Breast epithelium (tissue), 4 donors: ENCODE data around the gene MRPL54. TPM values are rescaled to one million over a fixed set of nuclear protein-coding genes. Genes with fewer than 3 reads are reported as not detected.

ENCODE experiments used
- DNase-seq, 2 donors: peaks; one replicate each; pipeline ENCODE4 v3.0.0-alpha.2; 2019; ENCODE audit warnings: low spot score in 2 of 2
- H3K27ac ChIP-seq, 2 donors: fragments of 200-600 bp; sonication (generic) in 1 of 2; one replicate each; pipeline ENCODE4 v1.5.1; 2016 to 2019; ENCODE audit warnings: mild to moderate bottlenecking in 1 of 2
- H3K27me3 ChIP-seq, 2 donors: fragments of 200-600 bp; sonication (generic) in 1 of 2; one replicate each; pipeline versions ENCODE4 v1.5.1 to v1.6.0; 2017 to 2019; ENCODE audit warnings: control low read depth in 1 of 2, mild to moderate bottlenecking in 1 of 2
- H3K36me3 ChIP-seq: fragments of 200-600 bp; one replicate; pipeline ENCODE4 v1.5.1; 2019
- H3K4me1 ChIP-seq, 2 donors: fragments of 200-600 bp; sonication (generic); one replicate each; pipeline ENCODE4 v1.5.1; 2016 to 2019; ENCODE audit warnings: control low read depth in 1 of 2
- H3K4me3 ChIP-seq, 3 donors: fragments of 200-600 bp; sonication (generic); 1 replicate in 2 of 3; 2 replicates in 1 of 3; pipeline ENCODE4 v1.5.1; 2016 to 2019; ENCODE audit warnings: mild to moderate bottlenecking in 3 of 3, moderate library complexity in 2 of 3
- H3K9me3 ChIP-seq, 2 donors: fragments of 200-600 bp; sonication (generic) in 1 of 2; one replicate each; pipeline ENCODE4 v1.5.1; 2016 to 2019; ENCODE audit warnings: control low read depth in 1 of 2
- POLR2A ChIP-seq: fragments of 450-650 bp; IDR thresholded peaks from one replicate; pipeline ENCODE4 v1.6.1; 2016; ENCODE audit warnings: antibody characterized with exemption, mild to moderate bottlenecking, moderate library complexity
- POLR2AphosphoS5 ChIP-seq, 3 donors: sonication (generic); formaldehyde crosslinking; IDR thresholded peaks; one replicate each; pipeline ENCODE4 v1.6.1; 2017; ENCODE audit warnings: antibody characterized with exemption in 3 of 3
- intact Hi-C: fragments of 100-400 bp; cut with DNase I; formaldehyde crosslinking; loops from one replicate; pipeline ENCODE4 v1.15.1; 2023; ENCODE audit warnings: low total_unique reads
- total RNA-seq, 3 donors: library from RNA; depleted of rRNA; stranded (reverse); fragments of >200 nt; gene quantifications; one replicate each; pipeline ENCODE4 v1.1.0, GENCODE V29; 2016
- TF ChIP-seq, protein P1 (sequence below), 3 donors: fragments of 450-650 bp; IDR thresholded peaks; one replicate each; pipeline ENCODE4 v1.5.1; 2016 to 2017; ENCODE audit warnings: antibody characterized with exemption in 3 of 3, mild to moderate bottlenecking in 3 of 3, moderate library complexity in 3 of 3

MRPL54 gene
- total RNA-seq, 3 donors from 2014 or later: 69.9 to 81.5 (median 73.4) TPM

DNA sequence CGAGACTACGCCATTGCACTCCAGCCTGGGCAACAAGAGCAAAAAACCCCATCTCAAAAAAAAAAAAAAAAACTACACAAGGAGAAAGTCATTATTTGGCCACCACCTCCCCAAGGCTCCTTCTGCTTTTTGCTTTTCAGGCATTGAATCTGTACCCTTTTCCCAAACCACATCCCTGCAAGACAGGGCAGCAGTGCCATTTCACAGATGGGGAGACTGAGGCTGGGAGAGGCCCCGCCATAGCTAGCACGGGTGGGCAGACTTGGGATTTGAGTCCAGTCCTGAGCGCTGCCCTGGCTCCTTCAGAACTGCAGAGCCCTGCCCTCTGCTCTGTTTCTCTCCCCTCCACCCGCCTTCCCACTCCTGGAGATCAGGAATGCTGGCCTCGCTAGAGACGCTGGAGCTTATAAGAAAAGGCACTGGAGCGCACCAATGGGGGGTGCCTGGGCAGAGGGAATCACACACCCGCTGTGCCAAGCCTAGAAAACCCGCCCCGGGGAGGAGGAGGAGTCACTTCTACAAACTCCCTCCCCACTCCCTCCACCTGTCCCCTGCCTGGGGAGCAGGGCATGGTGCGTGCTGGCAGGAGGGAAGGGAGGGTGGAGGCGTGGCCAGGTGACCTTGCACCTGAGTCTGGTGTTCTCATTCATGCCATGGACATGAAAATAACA is 36.7 kb upstream of the MRPL54 start:
- Histone ChIP-seq H3K27me3 (peaks cover 3 to 16% of the 10 kb centered on the region in 2 donors), H3K4me1 (no peaks in the 10 kb centered on the region), H3K27ac (no peak overlapping the region), H3K36me3 (no peaks in the 10 kb centered on the region), H3K9me3 (peaks cover 6% of the 10 kb centered on the region in 2 donors), H3K4me3 (no peak overlapping the region)
- DNase-seq: peak; percentile 30 to 79
- TF ChIP-seq POLR2A (no peak), POLR2AphosphoS5 (IDR thresholded peaks at IDR 0.05) (no peak)
- TF ChIP-seq, protein P1, sequence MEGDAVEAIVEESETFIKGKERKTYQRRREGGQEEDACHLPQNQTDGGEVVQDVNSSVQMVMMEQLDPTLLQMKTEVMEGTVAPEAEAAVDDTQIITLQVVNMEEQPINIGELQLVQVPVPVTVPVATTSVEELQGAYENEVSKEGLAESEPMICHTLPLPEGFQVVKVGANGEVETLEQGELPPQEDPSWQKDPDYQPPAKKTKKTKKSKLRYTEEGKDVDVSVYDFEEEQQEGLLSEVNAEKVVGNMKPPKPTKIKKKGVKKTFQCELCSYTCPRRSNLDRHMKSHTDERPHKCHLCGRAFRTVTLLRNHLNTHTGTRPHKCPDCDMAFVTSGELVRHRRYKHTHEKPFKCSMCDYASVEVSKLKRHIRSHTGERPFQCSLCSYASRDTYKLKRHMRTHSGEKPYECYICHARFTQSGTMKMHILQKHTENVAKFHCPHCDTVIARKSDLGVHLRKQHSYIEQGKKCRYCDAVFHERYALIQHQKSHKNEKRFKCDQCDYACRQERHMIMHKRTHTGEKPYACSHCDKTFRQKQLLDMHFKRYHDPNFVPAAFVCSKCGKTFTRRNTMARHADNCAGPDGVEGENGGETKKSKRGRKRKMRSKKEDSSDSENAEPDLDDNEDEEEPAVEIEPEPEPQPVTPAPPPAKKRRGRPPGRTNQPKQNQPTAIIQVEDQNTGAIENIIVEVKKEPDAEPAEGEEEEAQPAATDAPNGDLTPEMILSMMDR (IDR thresholded peaks at IDR 0.05): no peak
- intact Hi-C loops: no loop called here

DNA sequence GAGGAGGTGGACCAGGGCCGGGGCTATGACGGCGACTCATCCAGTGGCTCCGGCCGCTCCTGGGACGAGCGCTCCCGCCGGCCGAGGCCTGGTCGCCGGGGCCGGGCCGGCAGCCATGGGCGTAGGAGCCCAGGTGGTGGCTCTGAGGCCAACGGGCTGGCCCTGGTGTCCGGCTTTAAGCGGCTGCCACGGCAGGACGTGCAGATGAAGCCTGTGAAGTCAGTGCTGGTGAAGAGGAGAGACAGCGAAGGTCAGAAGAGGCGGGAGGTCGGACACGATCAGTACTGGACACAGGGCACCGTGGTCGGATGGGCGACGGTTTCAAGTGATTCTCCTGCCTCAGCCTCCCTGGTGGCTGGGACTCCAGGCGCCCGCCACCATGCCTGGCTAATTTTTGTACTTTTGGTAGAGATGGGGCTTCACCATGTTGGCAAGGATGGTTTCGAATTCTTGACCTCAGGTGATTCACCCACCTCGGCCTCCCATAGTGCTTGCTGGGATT is 32.0 kb upstream of the MRPL54 start:
- Histone ChIP-seq H3K4me1 (no peaks in the 10 kb centered on the region), H3K27ac (no peak overlapping the region), H3K27me3 (no peaks in the 10 kb centered on the region), H3K36me3 (no peaks in the 10 kb centered on the region), H3K4me3 (no peak overlapping the region), H3K9me3 (peaks cover 6% of the 10 kb centered on the region in 2 donors)
- DNase-seq: no peak
- TF ChIP-seq POLR2AphosphoS5 (IDR thresholded peaks at IDR 0.05) (no peak), POLR2A (no peak)
- intact Hi-C loops: no loop called here

DNA sequence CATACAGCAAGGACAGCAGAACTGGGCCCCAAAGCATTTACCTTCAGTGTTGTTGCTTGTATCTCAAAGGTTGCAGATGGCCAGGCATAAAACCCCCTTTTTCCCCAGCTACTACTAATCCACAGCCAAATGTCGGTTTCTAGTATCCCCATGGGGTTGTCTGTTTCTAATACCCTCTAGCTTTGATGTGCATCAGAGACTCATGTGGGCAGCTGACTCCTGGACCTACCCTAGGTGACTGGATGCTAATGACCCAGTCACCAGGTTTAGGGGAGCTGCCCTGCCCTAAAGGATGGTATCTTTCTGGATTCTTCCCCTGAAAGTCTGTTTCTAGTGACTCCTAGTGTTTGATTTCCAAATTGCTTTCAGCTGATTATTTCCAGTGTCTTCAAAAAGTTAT is 30.4 kb upstream of the MRPL54 start:
- no peaks in the 10 kb centered on the region for H3K4me1 ChIP-seq
- TF ChIP-seq, protein P1 (IDR thresholded peaks at IDR 0.05): no peak
- TF ChIP-seq POLR2A: no peak
- TF ChIP-seq POLR2AphosphoS5 (IDR thresholded peaks at IDR 0.05): no peak
- intact Hi-C loops: no loop called here
- H3K4me3 ChIP-seq: no peak overlapping the region
- no peak overlapping the region for H3K27ac ChIP-seq
- no peaks in the 10 kb centered on the region for H3K27me3 ChIP-seq
- no peak for DNase-seq
- peaks cover 6% of the 10 kb centered on the region in 2 donors for H3K9me3 ChIP-seq
- no peaks in the 10 kb centered on the region for H3K36me3 ChIP-seq

DNA sequence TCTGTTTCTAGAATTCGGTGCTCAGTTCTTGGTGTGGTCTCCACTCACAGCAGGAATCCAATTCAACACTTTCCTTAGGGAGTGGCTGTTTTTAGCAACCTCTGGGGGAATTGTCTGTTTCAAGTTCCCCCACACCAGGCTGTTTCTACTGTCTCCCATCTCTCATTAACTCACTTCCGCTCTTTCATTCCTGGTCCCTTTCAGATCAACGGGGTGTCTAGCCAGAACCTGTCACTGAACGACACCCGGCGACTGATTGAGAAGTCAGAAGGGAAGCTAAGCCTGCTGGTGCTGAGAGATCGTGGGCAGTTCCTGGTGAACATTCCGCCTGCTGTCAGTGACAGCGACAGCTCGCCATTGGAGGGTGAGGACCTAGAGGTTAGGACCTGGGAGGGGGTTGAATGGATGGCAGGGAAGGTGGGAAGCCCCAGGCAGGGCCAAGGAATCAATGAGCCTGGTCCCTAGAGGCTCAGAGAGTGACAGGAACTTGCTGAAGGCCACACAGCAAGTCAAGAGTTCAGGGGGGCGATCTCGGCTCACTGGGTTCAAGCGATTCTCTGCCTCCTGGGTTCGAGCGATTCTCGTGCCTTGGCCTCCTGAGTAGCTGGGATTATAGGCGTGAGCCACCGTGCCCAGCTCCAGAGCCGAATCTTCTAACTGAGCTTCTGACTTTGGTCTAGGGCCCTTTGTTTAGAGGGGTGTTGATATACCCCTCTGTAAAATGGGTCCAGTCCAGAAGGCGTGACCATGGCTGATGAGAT is 28.8 kb upstream of the MRPL54 start:
- peaks cover 6% of the 10 kb centered on the region in 2 donors for H3K9me3 ChIP-seq
- H3K4me3 ChIP-seq: no peak overlapping the region
- no peaks in the 10 kb centered on the region for H3K4me1 ChIP-seq
- TF ChIP-seq POLR2A: no peak
- TF ChIP-seq, protein P1 (IDR thresholded peaks at IDR 0.05): no peak
- no peak for TF ChIP-seq POLR2AphosphoS5 (IDR thresholded peaks at IDR 0.05)
- no peak overlapping the region for H3K27ac ChIP-seq
- intact Hi-C loops: no loop called here
- no peaks in the 10 kb centered on the region for H3K36me3 ChIP-seq
- no peaks in the 10 kb centered on the region for H3K27me3 ChIP-seq
- no peak for DNase-seq

DNA sequence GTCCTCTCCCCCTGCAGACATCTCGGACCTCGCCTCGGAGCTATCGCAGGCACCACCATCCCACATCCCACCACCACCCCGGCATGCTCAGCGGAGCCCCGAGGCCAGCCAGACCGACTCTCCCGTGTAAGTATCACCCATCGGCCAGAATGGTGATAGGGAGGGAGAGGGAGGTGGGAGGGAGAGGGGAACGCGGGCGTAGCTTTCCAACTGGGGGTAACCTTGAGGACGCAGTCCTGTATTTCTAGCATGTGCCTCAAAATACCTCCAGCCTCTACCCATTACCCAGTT is 28.2 kb upstream of the MRPL54 start:
- Histone ChIP-seq H3K27ac (no peak overlapping the region), H3K36me3 (no peaks in the 10 kb centered on the region), H3K27me3 (no peaks in the 10 kb centered on the region), H3K4me1 (no peaks in the 10 kb centered on the region), H3K9me3 (peaks cover under 1% of the 10 kb centered on the region in 2 donors), H3K4me3 (no peak overlapping the region)
- intact Hi-C loops: no loop called here
- TF ChIP-seq POLR2A (no peak), POLR2AphosphoS5 (IDR thresholded peaks at IDR 0.05) (no peak)
- TF ChIP-seq, protein P1 (IDR thresholded peaks at IDR 0.05): no peak
- no peak for DNase-seq
